A549 (cell line): ENCODE measurements around the gene SUMO3. TPM values are rescaled to one million over a fixed set of nuclear protein-coding genes. Genes with fewer than 3 reads are reported as not detected.

Source experiments
- ATAC-seq, 2 experiments: fragments of 200-7000 bp in 1 of 2; fragments of >200 bp in 1 of 2; cut with Nextera tagmentation in 1 of 2; cut with Tn5 transposase in 1 of 2; 3 replicates each; pipeline versions ENCODE4 v1.8.0 to v1.9.1; 2018 to 2020; ENCODE audit warnings: mild to moderate bottlenecking in 1 of 2, moderate library complexity in 1 of 2
- CTCF ChIA-PET: fragments of 300-600 bp; sonication (Branson Sonifier 250); formaldehyde crosslinking; extraction: SDS; loops from one replicate; lab custom pipeline; 2021; ENCODE audit warnings: antibody characterized with exemption, inconsistent platforms; lab: Yijun Ruan, JAX
- POLR2A ChIA-PET: fragments of 350-600 bp; formaldehyde crosslinking; extraction: SDS; loops from one replicate; lab custom pipeline; 2021; ENCODE audit warnings: antibody characterized with exemption, inconsistent platforms; lab: Yijun Ruan, JAX
- DNase-seq, 2 experiments: peaks; one replicate each; pipeline versions ENCODE4 v3.0.0 to v3.0.0-alpha.2; 2011 to 2016; ENCODE audit warnings: low read depth in 1 of 2, low spot score in 1 of 2
- FAIRE-seq: peaks from 2 replicates; lab custom pipeline; 2011; peaks lifted over from hg19 to GRCh38; lab: Jason Lieb, UNC
- H3K27ac ChIP-seq, 2 experiments: fragments of >200 bp; sonication (Bioruptor Twin); formaldehyde crosslinking; 3 replicates each; pipeline ENCODE4 v1.5.1; 2016 to 2017
- H3K4me1 ChIP-seq: fragments of >200 bp; sonication (Bioruptor Twin); formaldehyde crosslinking; 3 replicates; pipeline ENCODE4 v1.6.1; 2016
- H3K4me2 ChIP-seq: fragments of >200 bp; sonication (Bioruptor Twin); formaldehyde crosslinking; 3 replicates; pipeline ENCODE4 v1.6.1; 2016
- H3K4me3 ChIP-seq: fragments of >200 bp; sonication (Bioruptor Twin); formaldehyde crosslinking; 3 replicates; pipeline ENCODE4 v1.5.1; 2016
- H3K9me3 ChIP-seq: fragments of >200 bp; sonication (Bioruptor Twin); formaldehyde crosslinking; 3 replicates; pipeline ENCODE4 v1.6.1; 2016
- ATOH8 ChIP-seq: fragments of 250-450 bp; sonication (Bioruptor Pico); IDR thresholded peaks from 2 replicates; pipeline ENCODE4 v1.5.0; 2020; ENCODE audit warnings: low read depth, mild to moderate bottlenecking, moderate library complexity
- CBX2 ChIP-seq: fragments of 200-600 bp; sonication (generic); IDR thresholded peaks from 2 replicates; pipeline ENCODE4 v1.6.1; 2016; ENCODE audit warnings: low read depth, mild to moderate bottlenecking, borderline replicate concordance
- CHD4 ChIP-seq: fragments of 200-600 bp; sonication (generic); IDR thresholded peaks from 2 replicates; pipeline ENCODE4 v1.6.1; 2016; ENCODE audit warnings: antibody characterized with exemption, mild to moderate bottlenecking, borderline replicate concordance
- EHF ChIP-seq: fragments of 250-450 bp; sonication (Bioruptor Pico); IDR thresholded peaks from 2 replicates; pipeline ENCODE4 v1.5.0; 2020; ENCODE audit warnings: mild to moderate bottlenecking
- EP300 ChIP-seq, 2 experiments: fragments of >200 bp; sonication (Bioruptor Twin); formaldehyde crosslinking; IDR thresholded peaks; 2 replicates in 1 of 2; 3 replicates in 1 of 2; pipeline ENCODE4 v1.6.1; 2016 to 2017
- FOSL2 ChIP-seq, 2 experiments: fragments of 450-650 bp in 1 of 2; fragments of >200 bp in 1 of 2; sonication (Bioruptor Twin) in 1 of 2; formaldehyde crosslinking; IDR thresholded peaks; 2 replicates each; pipeline versions ENCODE4 v1.5.0 to v1.6.1; 2016 to 2020; ENCODE audit warnings: mild to moderate bottlenecking in 1 of 2, moderate library complexity in 1 of 2
- GATA3 ChIP-seq: IDR thresholded peaks from 2 replicates; pipeline ENCODE4 v1.6.1; 2012; ENCODE audit warnings: borderline replicate concordance
- HDAC2 ChIP-seq: fragments of 200-600 bp; sonication (generic); IDR thresholded peaks from 2 replicates; pipeline ENCODE4 v1.6.1; 2016
- HEYL ChIP-seq: fragments of 250-450 bp; sonication (Bioruptor Pico); IDR thresholded peaks from 2 replicates; pipeline ENCODE4 v1.8.0; 2021; ENCODE audit warnings: mild to moderate bottlenecking, moderate library complexity
- HOXB13 ChIP-seq: fragments of 250-450 bp; sonication (Bioruptor Pico); IDR thresholded peaks from 2 replicates; pipeline ENCODE4 v1.5.0; 2020; ENCODE audit warnings: low read depth, mild to moderate bottlenecking, moderate library complexity
- JUN ChIP-seq, 2 experiments: fragments of >200 bp; sonication (Bioruptor Twin); formaldehyde crosslinking; IDR thresholded peaks; 2 replicates in 1 of 2; 3 replicates in 1 of 2; pipeline ENCODE4 v1.6.1; 2016 to 2017
- JUNB ChIP-seq: fragments of >200 bp; sonication (Bioruptor Twin); formaldehyde crosslinking; IDR thresholded peaks from 2 replicates; pipeline ENCODE4 v1.6.1; 2016
- KDM1A ChIP-seq: fragments of 200-600 bp; sonication (generic); IDR thresholded peaks from 2 replicates; pipeline ENCODE4 v1.6.1; 2016; ENCODE audit warnings: low read depth, mild to moderate bottlenecking
- MYC ChIP-seq: IDR thresholded peaks from 2 replicates; pipeline ENCODE4 v1.6.1; 2012; ENCODE audit warnings: mild to moderate bottlenecking, inconsistent platforms, low read length, improper control_type of control experiment, borderline replicate concordance
- NR3C1 ChIP-seq: fragments of >200 bp; sonication (Bioruptor Twin); formaldehyde crosslinking; IDR thresholded peaks from 3 replicates; pipeline ENCODE4 v1.6.1; 2017
- POLR2A ChIP-seq: IDR thresholded peaks from 2 replicates; pipeline ENCODE4 v1.6.1; 2012; ENCODE audit warnings: mild to moderate bottlenecking, low read length
- POLR2AphosphoS2 ChIP-seq: conservative IDR thresholded peaks from 2 replicates; pipeline ENCODE4 v1.6.1; 2012; ENCODE audit warnings: low read length, improper control_type of control experiment, inconsistent platforms
- RAD21 ChIP-seq, 2 experiments: fragments of >200 bp in 1 of 2; sonication (Bioruptor Twin) in 1 of 2; formaldehyde crosslinking in 1 of 2; IDR thresholded peaks in 1 of 2; conservative IDR thresholded peaks in 1 of 2; 2 replicates in 1 of 2; 3 replicates in 1 of 2; pipeline ENCODE4 v1.6.1; 2012 to 2018; ENCODE audit warnings: inconsistent platforms in 1 of 2
- RARB ChIP-seq: fragments of 250-450 bp; sonication (Bioruptor Pico); IDR thresholded peaks from 2 replicates; pipeline ENCODE4 v1.8.0; 2021; ENCODE audit warnings: mild to moderate bottlenecking, moderate library complexity
- RCOR1 ChIP-seq: fragments of 150-350 bp; IDR thresholded peaks from 2 replicates; pipeline ENCODE4 v1.6.1; 2014; ENCODE audit warnings: antibody characterized with exemption, low read length, low read depth
- RNF2 ChIP-seq: fragments of 200-600 bp; sonication (generic); IDR thresholded peaks from 2 replicates; pipeline ENCODE4 v1.6.1; 2016; ENCODE audit warnings: low read depth, mild to moderate bottlenecking, antibody characterized with exemption, moderate library complexity, borderline replicate concordance
- SREBF2 ChIP-seq: fragments of 450-650 bp; IDR thresholded peaks from 2 replicates; pipeline ENCODE4 v1.6.1; 2014; ENCODE audit warnings: mild to moderate bottlenecking, moderate library complexity
- TP53 ChIP-seq: fragments of 250-450 bp; sonication (Bioruptor Pico); IDR thresholded peaks from 2 replicates; pipeline ENCODE4 v1.5.0; 2021; ENCODE audit warnings: mild to moderate bottlenecking, moderate library complexity
- ZC3H11A ChIP-seq: fragments of 450-650 bp; IDR thresholded peaks from 2 replicates; pipeline ENCODE4 v1.6.1; 2014; ENCODE audit warnings: antibody characterized with exemption, mild to moderate bottlenecking
- ZFP36 ChIP-seq: fragments of 450-650 bp; IDR thresholded peaks from 2 replicates; pipeline ENCODE4 v1.6.1; 2014; ENCODE audit warnings: borderline replicate concordance; ENCODE audit not compliant: partially characterized antibody
- ZSCAN20 ChIP-seq: fragments of 250-450 bp; sonication (Bioruptor Pico); IDR thresholded peaks from 2 replicates; pipeline ENCODE4 v1.8.0; 2022; ENCODE audit warnings: mild to moderate bottlenecking, moderate library complexity
- WGBS: methylation state at CpG from one replicate; pipeline ENCODE4 v1.1.6; 2017; ENCODE audit errors: missing lambda C conversion rate; 5-methylcytosine and 5-hydroxymethylcytosine counted together
- polyA plus RNA-seq, 4 experiments: library from polyadenylated mRNA; depleted of rRNA in 3 of 4; stranded (reverse); fragments of >200 nt; fragmentation: RNase III in 1 of 4; extraction: RNeasy Plus Mini Kit Qiagen cat#74134 plus additional on column Dnase treatment in 1 of 4; gene quantifications; 2 replicates in 3 of 4; 3 replicates in 1 of 4; pipeline ENCODE4 v1.2.3, GENCODE V29; 2011 to 2017
- TF ChIP-seq, protein P1 (sequence below): fragments of >200 bp; sonication (Bioruptor Twin); formaldehyde crosslinking; IDR thresholded peaks from 2 replicates; pipeline ENCODE4 v1.6.1; 2016
- TF ChIP-seq, protein P2 (sequence below): IDR thresholded peaks from 2 replicates; pipeline ENCODE4 v1.6.1; 2012
- TF ChIP-seq, protein P3 (sequence below): fragments of 150-350 bp; IDR thresholded peaks from 2 replicates; pipeline ENCODE4 v1.6.1; 2014; ENCODE audit warnings: low read depth, mild to moderate bottlenecking, low read length

SUMO3 gene
- polyA plus RNA-seq, 2 of the 4 experiments (the other 2 are of a cell fraction), result 78.4 to 110 TPM

DNA sequence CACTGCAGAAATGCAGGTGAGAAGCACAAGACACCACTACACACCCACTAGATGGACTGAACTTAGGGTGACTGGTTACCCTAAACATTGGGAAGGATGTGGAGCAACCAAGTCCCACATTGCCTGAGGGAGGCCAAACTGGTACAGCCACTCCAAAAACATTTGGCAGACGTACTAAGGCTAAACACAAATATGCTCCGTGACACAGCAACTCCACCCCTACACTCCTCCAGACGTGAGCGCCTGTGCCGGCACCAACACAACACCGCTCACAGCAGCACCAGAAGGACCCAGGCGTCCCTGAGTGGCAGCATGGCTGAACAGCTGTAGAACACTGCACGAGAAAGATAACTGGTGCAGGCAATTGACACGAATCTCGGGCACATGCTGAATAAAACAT, 40.9 kb upstream of the SUMO3 start:
- ChIA-PET CTCF (no interaction called here), POLR2A (no interaction called here)
- H3K27ac ChIP-seq, result no peak overlapping the region
- no peaks in the 10 kb centered on the region for H3K4me1 ChIP-seq
- DNase-seq, result no peak
- ATAC-seq, result no peak
- H3K9me3 ChIP-seq, result no peaks in the 10 kb centered on the region
- WGBS, result 93% methylated on average over 10 of the region's 10 CpGs
- no peak overlapping the region for H3K4me2 ChIP-seq
- no peak for TF ChIP-seq KDM1A
- TF ChIP-seq, protein P1, sequence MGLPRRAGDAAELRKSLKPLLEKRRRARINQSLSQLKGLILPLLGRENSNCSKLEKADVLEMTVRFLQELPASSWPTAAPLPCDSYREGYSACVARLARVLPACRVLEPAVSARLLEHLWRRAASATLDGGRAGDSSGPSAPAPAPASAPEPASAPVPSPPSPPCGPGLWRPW, result no peak
- no peak for TF ChIP-seq ZSCAN20 (CRISPR knock-in tag)
- TF ChIP-seq EP300 (IDR thresholded peaks at IDR 0.05), result no peak
- TF ChIP-seq JUNB, result no peak
- no peak for TF ChIP-seq ZFP36
- no peak for TF ChIP-seq ZC3H11A
- TF ChIP-seq RAD21 (conservative IDR thresholded peaks at IDR 0.05 in 1 of 2, IDR thresholded peaks at IDR 0.05 in 1 of 2), result no peak
- no peak for TF ChIP-seq POLR2A
- no peak for TF ChIP-seq CBX2
- TF ChIP-seq SREBF2, result no peak
- TF ChIP-seq, protein P2, sequence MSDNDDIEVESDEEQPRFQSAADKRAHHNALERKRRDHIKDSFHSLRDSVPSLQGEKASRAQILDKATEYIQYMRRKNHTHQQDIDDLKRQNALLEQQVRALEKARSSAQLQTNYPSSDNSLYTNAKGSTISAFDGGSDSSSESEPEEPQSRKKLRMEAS, result no peak
- TF ChIP-seq, all 56 proteins: peak for 0
- H3K4me3 ChIP-seq, result no peak overlapping the region
- no peak for FAIRE-seq

- Histone ChIP-seq H3K4me2 (no peak overlapping the region), H3K4me1 (no peaks in the 10 kb centered on the region), H3K4me3 (no peak overlapping the region), H3K9me3 (no peaks in the 10 kb centered on the region), H3K27ac (no peak overlapping the region)
- WGBS, result 94% methylated on average over 15 of the region's 15 CpGs
- FAIRE-seq (no peak), ATAC-seq (no peak), DNase-seq (no peak)
- TF ChIP-seq TP53, result no peak
- no peak for TF ChIP-seq POLR2A
- no peak for TF ChIP-seq NR3C1
- TF ChIP-seq HEYL (CRISPR knock-in tag), result no peak
- no peak for TF ChIP-seq RCOR1
- no peak for TF ChIP-seq MYC
- no peak for TF ChIP-seq RNF2
- no peak for TF ChIP-seq EHF (CRISPR knock-in tag)
- no peak for TF ChIP-seq ATOH8 (CRISPR knock-in tag)
- no peak for TF ChIP-seq KDM1A
- TF ChIP-seq JUN (IDR thresholded peaks at IDR 0.05), result no peak
- no peak for TF ChIP-seq GATA3
- TF ChIP-seq CHD4, result no peak
- TF ChIP-seq RARB (CRISPR knock-in tag), result no peak
- TF ChIP-seq FOSL2 (IDR thresholded peaks at IDR 0.05), result no peak
- TF ChIP-seq FOSL2 (CRISPR knock-in tag; IDR thresholded peaks at IDR 0.05), result no peak
- TF ChIP-seq POLR2AphosphoS2, result no peak
- no peak for TF ChIP-seq HDAC2
- TF ChIP-seq, protein P3, sequence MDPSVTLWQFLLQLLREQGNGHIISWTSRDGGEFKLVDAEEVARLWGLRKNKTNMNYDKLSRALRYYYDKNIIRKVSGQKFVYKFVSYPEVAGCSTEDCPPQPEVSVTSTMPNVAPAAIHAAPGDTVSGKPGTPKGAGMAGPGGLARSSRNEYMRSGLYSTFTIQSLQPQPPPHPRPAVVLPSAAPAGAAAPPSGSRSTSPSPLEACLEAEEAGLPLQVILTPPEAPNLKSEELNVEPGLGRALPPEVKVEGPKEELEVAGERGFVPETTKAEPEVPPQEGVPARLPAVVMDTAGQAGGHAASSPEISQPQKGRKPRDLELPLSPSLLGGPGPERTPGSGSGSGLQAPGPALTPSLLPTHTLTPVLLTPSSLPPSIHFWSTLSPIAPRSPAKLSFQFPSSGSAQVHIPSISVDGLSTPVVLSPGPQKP, result no peak
- no peak for TF ChIP-seq HOXB13
- ChIA-PET POLR2A (no interaction called here), CTCF (interaction anchor here (1.2 to 1.4 kb wide), 2 partner anchors 12 to 55 kb away, joined by 3 read pairs; no protein-coding TSS in a partner anchor)
Measured at GRCh38 chr21:44858291-44858690, 40.4 kb upstream of the SUMO3 start.
